ENCODE measurements around the gene CMC4. TPM values are rescaled to one million over a fixed set of nuclear protein-coding genes. Genes with fewer than 3 reads are reported as not detected.

CMC4 gene
- 5.4 and 9.1 TPM in 2 replicates for total RNA-seq

DNA sequence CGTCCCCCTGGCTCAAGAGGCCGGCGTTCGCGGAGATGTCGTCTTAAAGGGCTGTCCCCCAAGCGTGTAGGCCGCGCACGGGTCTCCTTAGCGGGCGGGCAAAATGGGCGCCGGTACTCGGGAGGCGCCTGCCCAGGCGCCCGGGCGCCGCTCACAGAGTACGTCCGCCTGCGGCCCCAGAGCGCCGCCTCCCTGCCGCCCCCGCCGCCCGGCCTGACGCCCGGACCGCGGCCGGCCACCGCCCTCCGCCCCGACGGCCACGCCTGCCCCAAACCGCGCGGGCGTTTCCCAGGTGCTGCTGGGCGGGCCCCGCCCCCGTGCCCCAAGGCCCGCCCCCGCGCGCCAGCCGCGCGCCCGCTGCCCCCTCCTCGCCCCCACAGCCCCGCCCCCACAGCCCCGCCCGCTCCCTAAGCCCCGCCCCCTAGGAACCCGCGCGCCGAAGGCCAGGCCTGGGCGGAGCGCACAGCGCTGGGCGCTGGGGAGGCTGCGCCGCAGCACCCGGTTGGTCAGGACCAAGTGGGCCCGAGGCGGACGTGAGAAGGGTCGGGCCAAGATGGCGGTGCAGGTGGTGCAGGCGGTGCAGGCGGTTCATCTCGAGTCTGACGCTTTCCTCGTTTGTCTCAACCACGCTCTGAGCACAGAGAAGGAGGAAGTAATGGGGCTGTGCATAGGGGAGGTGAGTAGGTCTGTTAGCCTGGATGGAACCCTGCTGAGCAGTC lies at the start of gene CMC4, which contains the start of the genes BRCC3 and MTCP1:
Gene CMC4 (minus strand): TSS at position 162 of the 719 bp plus-strand sequence. CDS start 7,113 bp downstream, outside the sequence.
Gene BRCC3 (plus strand): TSS at position 534 of the 719 bp plus-strand sequence. CDS start 20 bp downstream, at position 554.
Gene MTCP1 (minus strand): TSS at position 162 of the 719 bp plus-strand sequence. CDS start 5,126 bp downstream, outside the sequence.

GRCh38 chrX:155026727-155027508 lies 44.0 kb downstream of the CMC4 start, which contains the start of gene FUNDC2:
Gene FUNDC2 (plus strand): TSS chrX:155026844. CDS start chrX:155026939, 95 bp downstream.

DNA sequence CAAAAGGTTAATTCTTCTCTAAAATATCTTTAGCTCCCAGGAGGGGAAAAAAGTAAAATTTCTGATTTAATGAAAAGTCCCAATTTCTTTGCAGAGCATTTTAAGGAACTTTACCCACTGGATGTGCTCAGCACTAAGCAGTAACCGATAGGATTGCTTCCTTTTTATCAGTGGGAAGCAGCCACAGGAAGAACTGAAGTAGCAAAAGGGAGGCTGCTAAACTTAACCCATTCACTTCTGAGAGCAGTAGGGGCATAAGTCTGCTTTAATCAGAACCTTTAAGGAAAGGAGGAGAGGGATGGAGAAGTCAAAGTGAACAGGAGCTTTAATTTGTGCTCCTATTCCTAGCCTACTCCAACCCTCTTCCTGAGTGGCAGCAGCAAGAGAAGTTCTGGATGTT lies 48.4 kb downstream of the CMC4 start, which contains the start of gene F8:
Gene F8 (minus strand): TSS at position 139 of the 400 bp plus-strand sequence. CDS start 171 bp downstream, outside the sequence.

Other genes starting within 250 kb of the CMC4 start
- gene SMIM9, start 236.5 kb downstream of the CMC4 start, total RNA-seq = not detected in 2 replicates
- 1.1 and 1.3 TPM in 2 replicates for gene F8A1, start 184.8 kb downstream of the CMC4 start, total RNA-seq
- gene F8, start 48.4 kb downstream of the CMC4 start, total RNA-seq = 4.4 and 5.6 TPM in 2 replicates
- 33.6 and 59.7 TPM in 2 replicates for gene FUNDC2, start 44.3 kb downstream of the CMC4 start, total RNA-seq
- gene MTCP1, start within 50 bp of the CMC4 start, total RNA-seq = 24.9 and 25.3 TPM in 2 replicates
- gene BRCC3, start 372 bp upstream of the CMC4 start, total RNA-seq = 8.2 and 10.8 TPM in 2 replicates
- 42.4 and 47.6 TPM in 2 replicates for gene VBP1, start 145.3 kb upstream of the CMC4 start, total RNA-seq
- 0.83 and 0.85 TPM in 2 replicates for gene RAB39B, start 193.4 kb upstream of the CMC4 start, total RNA-seq